Regular cardiac myocyte (primary cell): ENCODE data around the gene RNASEL. TPM values are rescaled to one million over a fixed set of nuclear protein-coding genes. Genes with fewer than 3 reads are reported as not detected.

Experiments used
- total RNA-seq: library from RNA; depleted of rRNA; stranded (reverse); fragments of >200 nt; gene quantifications from 2 replicates; pipeline ENCODE4 v1.2.3, GENCODE V29; 2014

RNASEL gene, protein sequence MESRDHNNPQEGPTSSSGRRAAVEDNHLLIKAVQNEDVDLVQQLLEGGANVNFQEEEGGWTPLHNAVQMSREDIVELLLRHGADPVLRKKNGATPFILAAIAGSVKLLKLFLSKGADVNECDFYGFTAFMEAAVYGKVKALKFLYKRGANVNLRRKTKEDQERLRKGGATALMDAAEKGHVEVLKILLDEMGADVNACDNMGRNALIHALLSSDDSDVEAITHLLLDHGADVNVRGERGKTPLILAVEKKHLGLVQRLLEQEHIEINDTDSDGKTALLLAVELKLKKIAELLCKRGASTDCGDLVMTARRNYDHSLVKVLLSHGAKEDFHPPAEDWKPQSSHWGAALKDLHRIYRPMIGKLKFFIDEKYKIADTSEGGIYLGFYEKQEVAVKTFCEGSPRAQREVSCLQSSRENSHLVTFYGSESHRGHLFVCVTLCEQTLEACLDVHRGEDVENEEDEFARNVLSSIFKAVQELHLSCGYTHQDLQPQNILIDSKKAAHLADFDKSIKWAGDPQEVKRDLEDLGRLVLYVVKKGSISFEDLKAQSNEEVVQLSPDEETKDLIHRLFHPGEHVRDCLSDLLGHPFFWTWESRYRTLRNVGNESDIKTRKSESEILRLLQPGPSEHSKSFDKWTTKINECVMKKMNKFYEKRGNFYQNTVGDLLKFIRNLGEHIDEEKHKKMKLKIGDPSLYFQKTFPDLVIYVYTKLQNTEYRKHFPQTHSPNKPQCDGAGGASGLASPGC
- total RNA-seq: 10.5 and 15.2 TPM in 2 replicates

GRCh38 chr1:182588500-182589396 lies at the start of gene RNASEL:
Gene RNASEL, minus strand, starts transcription at chr1:182589256. Its CDS starts 2,450 bp downstream, at chr1:182586806.

GRCh38 chr1:182604175-182605164 lies 15.4 kb upstream of the RNASEL start, which contains the start of gene RGS16:
Gene RGS16, minus strand, starts transcription at chr1:182604389. Its CDS starts 130 bp downstream, at chr1:182604259.

Other genes starting within 250 kb of the RNASEL start
- gene GLUL, start 197.5 kb downstream of the RNASEL start, total RNA-seq: 147 and 149 TPM in 2 replicates
- gene TEDDM1, start 188.6 kb downstream of the RNASEL start, total RNA-seq: not detected in 2 replicates
- gene RGSL1, start 139.1 kb downstream of the RNASEL start, total RNA-seq: not detected in 2 replicates
- 0.58 and 2.3 TPM in 2 replicates for gene RGS16, start 15.1 kb upstream of the RNASEL start, total RNA-seq
- gene RGS8, start 95.3 kb upstream of the RNASEL start, total RNA-seq: 0.28 TPM in 1 of 2 replicates, not detected in the other
- gene NPL, start 200.5 kb upstream of the RNASEL start, total RNA-seq: 2.0 and 2.1 TPM in 2 replicates